Epithelial cell of proximal tubule (primary cell): ENCODE data around the gene DRGX. TPM values are rescaled to one million over a fixed set of nuclear protein-coding genes. Genes with fewer than 3 reads are reported as not detected.

ENCODE experiments used
- DNase-seq: peaks from one replicate; pipeline ENCODE4 v3.0.0-alpha.2; 2011; ENCODE audit warnings: low read depth
- H3K4me3 ChIP-seq: 2 replicates; pipeline ENCODE4 v1.5.1; 2011; ENCODE audit warnings: low read depth, mild to moderate bottlenecking, low read length
- total RNA-seq: library from RNA; depleted of rRNA; stranded (reverse); fragments of >200 nt; gene quantifications from 2 replicates; pipeline ENCODE4 v1.2.3, GENCODE V29; 2015
- TF ChIP-seq, protein P1 (sequence below): conservative IDR thresholded peaks from 2 replicates; pipeline ENCODE4 v1.5.1; 2012; ENCODE audit warnings: low read depth, mild to moderate bottlenecking, low read length

The DRGX gene
- total RNA-seq, 1 donor from 2014 or later, result not detected

DNA sequence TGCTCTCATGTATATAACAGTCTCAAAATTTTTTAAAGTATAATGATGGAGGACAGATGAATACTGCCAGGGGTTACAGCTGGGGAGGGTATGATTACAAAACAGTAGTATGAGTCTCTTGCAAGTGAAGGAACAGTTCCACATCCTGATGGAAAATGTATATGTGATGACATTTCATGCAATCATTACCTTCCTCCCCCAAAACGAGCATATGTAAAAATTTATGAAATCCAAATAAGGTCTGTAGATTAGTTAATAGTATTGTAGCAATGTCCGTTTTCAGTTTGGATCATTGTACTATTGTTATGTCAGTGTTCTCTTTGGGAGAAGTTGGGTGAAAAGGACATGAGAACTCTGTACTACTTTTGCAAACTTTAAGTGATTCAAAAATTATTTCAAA lies 38.0 kb downstream of the DRGX start:
- TF ChIP-seq, protein P1, sequence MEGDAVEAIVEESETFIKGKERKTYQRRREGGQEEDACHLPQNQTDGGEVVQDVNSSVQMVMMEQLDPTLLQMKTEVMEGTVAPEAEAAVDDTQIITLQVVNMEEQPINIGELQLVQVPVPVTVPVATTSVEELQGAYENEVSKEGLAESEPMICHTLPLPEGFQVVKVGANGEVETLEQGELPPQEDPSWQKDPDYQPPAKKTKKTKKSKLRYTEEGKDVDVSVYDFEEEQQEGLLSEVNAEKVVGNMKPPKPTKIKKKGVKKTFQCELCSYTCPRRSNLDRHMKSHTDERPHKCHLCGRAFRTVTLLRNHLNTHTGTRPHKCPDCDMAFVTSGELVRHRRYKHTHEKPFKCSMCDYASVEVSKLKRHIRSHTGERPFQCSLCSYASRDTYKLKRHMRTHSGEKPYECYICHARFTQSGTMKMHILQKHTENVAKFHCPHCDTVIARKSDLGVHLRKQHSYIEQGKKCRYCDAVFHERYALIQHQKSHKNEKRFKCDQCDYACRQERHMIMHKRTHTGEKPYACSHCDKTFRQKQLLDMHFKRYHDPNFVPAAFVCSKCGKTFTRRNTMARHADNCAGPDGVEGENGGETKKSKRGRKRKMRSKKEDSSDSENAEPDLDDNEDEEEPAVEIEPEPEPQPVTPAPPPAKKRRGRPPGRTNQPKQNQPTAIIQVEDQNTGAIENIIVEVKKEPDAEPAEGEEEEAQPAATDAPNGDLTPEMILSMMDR, result no peak
- no peak for DNase-seq
- no peak overlapping the region for H3K4me3 ChIP-seq

DNA sequence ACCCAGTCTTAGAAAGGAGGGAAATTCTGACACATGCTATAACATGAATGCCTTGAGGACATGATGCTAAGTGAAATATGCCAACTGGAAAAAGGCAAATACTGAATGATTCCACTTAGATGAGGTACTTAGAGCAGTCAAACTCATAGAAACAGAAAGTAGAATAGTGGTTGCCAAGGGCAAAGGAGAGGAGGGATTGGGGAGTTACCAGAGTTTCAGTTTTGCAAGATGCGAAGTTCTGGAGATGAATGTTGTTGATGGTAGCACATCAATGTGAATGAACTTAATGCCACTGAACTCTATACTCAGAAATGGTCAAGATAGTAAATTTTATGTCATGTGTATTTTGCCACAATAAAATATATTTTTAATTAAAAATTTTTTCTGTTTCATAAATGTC lies 38.9 kb downstream of the DRGX start:
- TF ChIP-seq, protein P1, result no peak
- DNase-seq, result no peak
- H3K4me3 ChIP-seq, result no peak overlapping the region

DNA sequence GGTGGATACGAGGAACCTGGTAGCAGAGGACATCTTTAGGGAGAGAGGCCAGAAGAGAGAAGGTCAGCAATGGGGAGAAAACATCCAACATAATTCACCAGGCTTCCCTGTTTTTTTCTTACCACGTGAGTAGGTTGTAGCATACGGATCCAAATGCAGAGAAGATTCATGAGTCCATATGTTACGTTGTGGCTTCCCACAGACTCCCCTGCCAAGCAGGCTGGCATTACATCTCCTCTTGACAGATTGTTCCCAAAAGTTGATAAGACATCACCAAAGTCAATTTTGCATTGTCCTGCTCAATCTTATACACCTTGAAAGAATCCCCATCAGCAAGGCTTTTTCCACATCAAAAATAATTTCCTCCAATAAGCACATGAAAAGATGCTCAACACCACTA lies 39.7 kb downstream of the DRGX start:
- no peak overlapping the region for H3K4me3 ChIP-seq
- TF ChIP-seq, protein P1, result no peak
- no peak for DNase-seq

DNA sequence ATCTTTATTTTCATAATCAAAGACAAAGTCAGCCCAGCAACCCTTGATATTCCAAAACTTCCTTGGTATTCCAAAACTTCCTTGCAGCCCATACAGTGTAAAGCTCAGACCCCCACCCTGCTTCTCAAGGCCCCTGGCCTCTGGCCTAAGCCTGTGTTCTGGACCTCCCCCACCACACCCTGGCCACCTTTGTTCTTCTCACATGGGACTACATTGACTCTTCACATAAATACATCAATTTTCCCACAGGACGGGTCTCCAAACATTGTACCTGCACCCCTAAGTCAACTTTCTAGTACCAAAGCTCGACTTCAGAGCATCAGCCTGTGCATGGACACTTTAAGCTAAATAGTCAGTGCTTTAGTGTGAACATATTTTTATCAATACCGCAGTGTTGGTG lies 40.7 kb downstream of the DRGX start:
- H3K4me3 ChIP-seq, result no peak overlapping the region
- TF ChIP-seq, protein P1, result no peak
- no peak for DNase-seq

DNA sequence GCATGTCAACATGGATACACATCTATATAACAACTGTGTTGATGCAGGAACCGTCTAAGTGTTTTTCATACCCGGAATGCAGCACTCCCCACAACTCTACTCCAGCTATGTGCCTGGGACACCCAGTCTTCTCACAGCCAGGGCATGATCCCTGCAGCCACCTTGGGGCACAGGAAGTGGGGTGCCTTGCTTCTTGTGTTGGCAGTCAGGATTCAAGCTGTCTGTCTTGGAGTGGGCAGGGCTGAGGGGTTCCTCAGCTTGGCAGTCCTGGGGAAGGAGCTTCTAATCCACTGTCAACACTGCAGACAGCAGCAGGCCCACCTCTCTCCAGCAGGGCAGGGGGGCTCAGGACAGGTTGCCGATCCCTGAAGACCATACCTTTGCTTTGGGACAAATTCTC lies 41.3 kb downstream of the DRGX start:
- no peak overlapping the region for H3K4me3 ChIP-seq
- TF ChIP-seq, protein P1, result no peak
- no peak for DNase-seq

DNA sequence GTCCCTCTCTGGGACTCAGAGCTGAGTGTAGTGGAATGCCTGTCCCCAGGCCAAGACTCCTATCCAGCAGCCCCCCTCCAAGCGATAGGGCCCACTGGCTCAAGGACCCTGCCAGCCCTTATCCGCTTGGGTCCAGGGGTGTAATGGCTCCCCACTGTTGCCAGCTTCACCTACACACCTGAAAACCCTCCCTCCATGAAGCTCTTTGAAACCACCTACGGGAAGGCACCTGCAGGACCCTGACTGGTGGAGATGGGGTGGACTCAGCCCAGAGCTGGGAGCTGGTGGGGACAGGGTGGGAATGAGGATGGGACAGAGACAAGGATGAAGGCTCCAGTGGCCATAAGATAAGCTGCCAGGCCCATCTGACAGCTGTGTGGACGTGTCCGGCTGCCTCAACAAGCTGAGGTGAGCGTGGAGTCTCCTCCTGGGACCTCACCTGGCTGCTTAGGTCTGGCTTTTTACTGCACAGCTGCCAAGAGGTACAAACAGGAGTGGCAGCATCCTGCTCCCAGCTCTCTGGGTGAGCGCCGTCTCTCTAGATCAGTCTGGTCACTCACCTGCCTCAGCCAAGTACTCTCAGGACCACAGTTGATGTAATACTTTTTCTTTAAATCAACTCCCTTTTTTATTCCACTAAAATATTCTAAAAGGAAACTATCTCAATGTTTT lies 41.9 kb downstream of the DRGX start:
- H3K4me3 ChIP-seq, result no peak overlapping the region
- DNase-seq, result no peak
- TF ChIP-seq, protein P1, result no peak
